ENCODE data around the gene PCDHGA2. TPM values are rescaled to one million over a fixed set of nuclear protein-coding genes. Genes with fewer than 3 reads are reported as not detected.

Gene PCDHGA2
- total and polyA plus RNA-seq, 4 donors = 0.23 to 0.46 (median 0.34) TPM

DNA sequence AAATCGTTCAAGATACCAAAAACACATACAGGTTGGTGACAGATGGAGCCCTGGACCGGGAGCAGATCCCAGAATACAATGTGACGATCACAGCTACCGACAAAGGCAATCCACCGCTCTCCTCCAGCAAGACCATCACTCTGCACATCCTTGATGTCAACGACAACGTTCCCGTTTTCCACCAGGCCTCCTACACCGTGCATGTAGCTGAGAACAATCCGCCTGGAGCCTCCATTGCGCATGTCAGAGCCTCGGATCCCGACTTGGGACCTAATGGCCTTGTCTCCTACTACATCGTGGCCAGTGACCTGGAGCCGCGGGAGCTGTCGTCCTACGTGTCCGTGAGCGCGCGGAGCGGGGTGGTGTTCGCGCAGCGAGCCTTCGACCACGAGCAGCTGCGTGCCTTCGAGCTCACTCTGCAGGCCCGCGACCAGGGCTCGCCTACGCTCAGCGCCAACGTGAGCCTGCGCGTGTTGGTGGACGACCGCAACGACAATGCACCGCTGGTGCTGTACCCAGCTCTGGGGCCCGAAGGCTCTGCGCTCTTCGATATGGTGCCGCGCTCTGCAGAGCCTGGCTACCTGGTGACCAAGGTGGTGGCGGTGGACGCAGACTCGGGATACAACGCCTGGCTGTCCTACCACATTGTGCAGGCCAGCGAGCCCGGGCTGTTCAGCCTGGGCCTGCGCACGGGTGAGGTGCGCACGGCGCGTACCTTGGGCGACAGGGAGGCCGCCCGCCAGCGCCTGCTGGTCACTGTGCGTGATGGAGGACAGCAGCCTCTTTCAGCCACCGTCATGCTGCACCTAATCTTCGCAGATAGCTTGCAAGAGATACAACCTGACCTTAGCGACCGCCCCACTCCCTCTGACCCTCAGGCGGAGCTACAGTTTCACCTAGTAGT, 33.3 kb downstream of the PCDHGA2 start:
- DNase-seq (ENCODE audit: low spot score) = no peak
- peaks cover 0 to 5% (median 0%) of the 10 kb centered on the region in 4 donors for H3K27me3 ChIP-seq (ENCODE audit: control insufficient read depth in 4 of 4, insufficient read depth in 4 of 4, low read length in 3 of 4)
- WGBS = 30% methylated on average over 69 of the region's 69 CpGs
- no peak overlapping the region for H3K27ac ChIP-seq (ENCODE audit: low read depth in 1 of 2, low read length in 2 of 2)
- no peak overlapping the region for H3K9ac ChIP-seq (ENCODE audit: low read depth in 1 of 2, low read length in 2 of 2)
- peak overlapping the region in 2 of 3 donors; percentile 44 to 50 for H3K4me3 ChIP-seq (ENCODE audit: low read depth in 1 of 3, low read length in 3 of 3)
- TF ChIP-seq SP1 (IDR thresholded peaks at IDR 0.05) (no peak), YY1 (IDR thresholded peaks at IDR 0.05) (no peak), FOXA1 (IDR thresholded peaks at IDR 0.05) (no peak), TAF1 (conservative IDR thresholded peaks at IDR 0.05) (no peak), GABPA (IDR thresholded peaks at IDR 0.05 in 1 of 2, conservative IDR thresholded peaks at IDR 0.05 in 1 of 2) (no peak)
- TF ChIP-seq, protein P1, sequence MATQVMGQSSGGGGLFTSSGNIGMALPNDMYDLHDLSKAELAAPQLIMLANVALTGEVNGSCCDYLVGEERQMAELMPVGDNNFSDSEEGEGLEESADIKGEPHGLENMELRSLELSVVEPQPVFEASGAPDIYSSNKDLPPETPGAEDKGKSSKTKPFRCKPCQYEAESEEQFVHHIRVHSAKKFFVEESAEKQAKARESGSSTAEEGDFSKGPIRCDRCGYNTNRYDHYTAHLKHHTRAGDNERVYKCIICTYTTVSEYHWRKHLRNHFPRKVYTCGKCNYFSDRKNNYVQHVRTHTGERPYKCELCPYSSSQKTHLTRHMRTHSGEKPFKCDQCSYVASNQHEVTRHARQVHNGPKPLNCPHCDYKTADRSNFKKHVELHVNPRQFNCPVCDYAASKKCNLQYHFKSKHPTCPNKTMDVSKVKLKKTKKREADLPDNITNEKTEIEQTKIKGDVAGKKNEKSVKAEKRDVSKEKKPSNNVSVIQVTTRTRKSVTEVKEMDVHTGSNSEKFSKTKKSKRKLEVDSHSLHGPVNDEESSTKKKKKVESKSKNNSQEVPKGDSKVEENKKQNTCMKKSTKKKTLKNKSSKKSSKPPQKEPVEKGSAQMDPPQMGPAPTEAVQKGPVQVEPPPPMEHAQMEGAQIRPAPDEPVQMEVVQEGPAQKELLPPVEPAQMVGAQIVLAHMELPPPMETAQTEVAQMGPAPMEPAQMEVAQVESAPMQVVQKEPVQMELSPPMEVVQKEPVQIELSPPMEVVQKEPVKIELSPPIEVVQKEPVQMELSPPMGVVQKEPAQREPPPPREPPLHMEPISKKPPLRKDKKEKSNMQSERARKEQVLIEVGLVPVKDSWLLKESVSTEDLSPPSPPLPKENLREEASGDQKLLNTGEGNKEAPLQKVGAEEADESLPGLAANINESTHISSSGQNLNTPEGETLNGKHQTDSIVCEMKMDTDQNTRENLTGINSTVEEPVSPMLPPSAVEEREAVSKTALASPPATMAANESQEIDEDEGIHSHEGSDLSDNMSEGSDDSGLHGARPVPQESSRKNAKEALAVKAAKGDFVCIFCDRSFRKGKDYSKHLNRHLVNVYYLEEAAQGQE (IDR thresholded peaks at IDR 0.05) = no peak
- no peaks in the 10 kb centered on the region for H3K36me3 ChIP-seq (ENCODE audit: control insufficient read depth in 4 of 4, insufficient read depth in 3 of 4, low read depth in 1 of 4, low read length in 3 of 4)
- peaks cover 35 to 73% (median 53%) of the 10 kb centered on the region in 4 donors for H3K9me3 ChIP-seq (ENCODE audit: control insufficient read depth in 4 of 4, low read length in 3 of 4)
- H3K4me1 ChIP-seq (ENCODE audit: control insufficient read depth in 4 of 4, insufficient read depth in 4 of 4, low read length in 3 of 4) = no peaks in the 10 kb centered on the region

DNA sequence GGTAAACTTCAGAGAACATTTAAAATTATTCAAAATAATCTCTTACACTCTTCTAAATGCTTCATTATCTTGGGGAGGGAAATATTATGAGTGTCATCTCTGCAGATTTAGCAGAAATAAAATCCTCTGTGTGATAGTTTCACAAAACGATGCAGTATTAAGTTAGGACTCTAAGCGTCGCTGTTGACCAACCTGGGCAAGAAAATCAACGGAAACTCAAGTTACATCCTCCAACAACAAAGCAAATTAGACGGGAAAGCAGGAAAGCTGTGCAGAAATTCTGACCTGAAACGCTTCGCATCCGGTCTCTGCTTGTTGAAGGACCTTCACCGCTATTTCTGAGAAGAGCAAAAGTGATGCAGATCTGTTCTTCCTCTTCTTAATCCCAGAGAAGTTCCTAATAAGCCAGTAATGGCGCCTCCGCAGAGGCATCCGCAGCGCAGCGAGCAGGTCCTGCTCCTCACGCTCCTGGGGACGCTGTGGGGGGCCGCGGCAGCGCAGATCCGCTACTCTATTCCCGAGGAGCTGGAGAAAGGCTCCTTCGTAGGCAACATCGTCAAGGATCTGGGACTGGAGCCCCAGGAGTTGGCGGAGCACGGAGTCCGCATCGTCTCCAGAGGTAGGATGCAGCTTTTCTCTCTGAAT, 35.2 kb downstream of the PCDHGA2 start, which contains the start of gene PCDHGA6:
Gene PCDHGA6, plus strand, starts transcription at position 219 of the 645 bp plus-strand sequence. Its CDS starts 193 bp downstream, at position 412.
- peaks cover 0 to 5% (median 0%) of the 10 kb centered on the region in 4 donors for H3K27me3 ChIP-seq (ENCODE audit: control insufficient read depth in 4 of 4, insufficient read depth in 4 of 4, low read length in 3 of 4)
- no peak within 1 kb of the TSS for H3K9ac ChIP-seq (ENCODE audit: low read depth in 1 of 2, low read length in 2 of 2)
- peak within 1 kb of the TSS in 2 of 3 donors; percentile 23 to 46 for H3K4me3 ChIP-seq (ENCODE audit: low read depth in 1 of 3, low read length in 3 of 3)

More for the DNA sequence above, 35.2 kb downstream of the PCDHGA2 start, which contains the start of gene PCDHGA6:
- DNase-seq (ENCODE audit: low spot score) = no peak
- no peaks in the 10 kb centered on the region for H3K36me3 ChIP-seq (ENCODE audit: control insufficient read depth in 4 of 4, insufficient read depth in 3 of 4, low read depth in 1 of 4, low read length in 3 of 4)
- 20% methylated on average over 27 of the region's 27 CpGs for WGBS
- no peaks in the 10 kb centered on the region for H3K4me1 ChIP-seq (ENCODE audit: control insufficient read depth in 4 of 4, insufficient read depth in 4 of 4, low read length in 3 of 4)
- H3K27ac ChIP-seq (ENCODE audit: low read depth in 1 of 2, low read length in 2 of 2) = no peak within 1 kb of the TSS
- TF ChIP-seq TAF1 (conservative IDR thresholded peaks at IDR 0.05) (no peak), HNF4A (conservative IDR thresholded peaks at IDR 0.05) (no peak), RAD21 (IDR thresholded peaks at IDR 0.05) (peak; percentile 9 to 22)
- TF ChIP-seq, protein P2, sequence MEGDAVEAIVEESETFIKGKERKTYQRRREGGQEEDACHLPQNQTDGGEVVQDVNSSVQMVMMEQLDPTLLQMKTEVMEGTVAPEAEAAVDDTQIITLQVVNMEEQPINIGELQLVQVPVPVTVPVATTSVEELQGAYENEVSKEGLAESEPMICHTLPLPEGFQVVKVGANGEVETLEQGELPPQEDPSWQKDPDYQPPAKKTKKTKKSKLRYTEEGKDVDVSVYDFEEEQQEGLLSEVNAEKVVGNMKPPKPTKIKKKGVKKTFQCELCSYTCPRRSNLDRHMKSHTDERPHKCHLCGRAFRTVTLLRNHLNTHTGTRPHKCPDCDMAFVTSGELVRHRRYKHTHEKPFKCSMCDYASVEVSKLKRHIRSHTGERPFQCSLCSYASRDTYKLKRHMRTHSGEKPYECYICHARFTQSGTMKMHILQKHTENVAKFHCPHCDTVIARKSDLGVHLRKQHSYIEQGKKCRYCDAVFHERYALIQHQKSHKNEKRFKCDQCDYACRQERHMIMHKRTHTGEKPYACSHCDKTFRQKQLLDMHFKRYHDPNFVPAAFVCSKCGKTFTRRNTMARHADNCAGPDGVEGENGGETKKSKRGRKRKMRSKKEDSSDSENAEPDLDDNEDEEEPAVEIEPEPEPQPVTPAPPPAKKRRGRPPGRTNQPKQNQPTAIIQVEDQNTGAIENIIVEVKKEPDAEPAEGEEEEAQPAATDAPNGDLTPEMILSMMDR (IDR thresholded peaks at IDR 0.05; ENCODE audit: low read depth, low read length, missing input control) = peak; percentile 13
- H3K9me3 ChIP-seq (ENCODE audit: control insufficient read depth in 4 of 4, low read length in 3 of 4) = peaks cover 37 to 83% (median 56%) of the 10 kb centered on the region in 4 donors
